Sciatic nerve (tissue), 2 donors: Measurements from ENCODE around the gene SHISA7. TPM values are rescaled to one million over a fixed set of nuclear protein-coding genes. Genes with fewer than 3 reads are reported as not detected.
"Not testable (repeated sequence)": the region's sequence is repeated elsewhere in the genome, so short reads cannot be mapped to it uniquely, and the experiment has no call there.

Source experiments
- ATAC-seq: fragments of 200-7000 bp; cut with Tn5 transposase; one replicate; pipeline ENCODE4 v1.9.1; 2020; ENCODE audit warnings: mild to moderate bottlenecking, moderate library complexity
- DNase-seq: peaks from one replicate; pipeline ENCODE4 v3.0.0-alpha.2; 2020; ENCODE audit warnings: low spot score
- intact Hi-C: fragments of 100-400 bp; cut with DNase I; formaldehyde crosslinking; loops from one replicate; pipeline ENCODE4 v1.14.2; 2022
- total RNA-seq: library from RNA; stranded (reverse); fragmentation: NEBNext Ultra II Directional; extraction: Animal tissue kit (Norgen Biotek cat#: 25700); gene quantifications from one replicate; pipeline ENCODE4 v1.2.1, GENCODE V29; 2021
- donor health status: DM: no; HTN: no; CAD: no.
- donor health status: DM: no; HTN: no; CAD: no.

SHISA7 gene
- total RNA-seq, 1 donor from 2014 or later: 9.0 TPM

GRCh38 chr19:55451965-55452748, 9.1 kb upstream of the SHISA7 start:
- no peak for DNase-seq
- no peak for ATAC-seq
- intact Hi-C loops: no loop called here

DNA sequence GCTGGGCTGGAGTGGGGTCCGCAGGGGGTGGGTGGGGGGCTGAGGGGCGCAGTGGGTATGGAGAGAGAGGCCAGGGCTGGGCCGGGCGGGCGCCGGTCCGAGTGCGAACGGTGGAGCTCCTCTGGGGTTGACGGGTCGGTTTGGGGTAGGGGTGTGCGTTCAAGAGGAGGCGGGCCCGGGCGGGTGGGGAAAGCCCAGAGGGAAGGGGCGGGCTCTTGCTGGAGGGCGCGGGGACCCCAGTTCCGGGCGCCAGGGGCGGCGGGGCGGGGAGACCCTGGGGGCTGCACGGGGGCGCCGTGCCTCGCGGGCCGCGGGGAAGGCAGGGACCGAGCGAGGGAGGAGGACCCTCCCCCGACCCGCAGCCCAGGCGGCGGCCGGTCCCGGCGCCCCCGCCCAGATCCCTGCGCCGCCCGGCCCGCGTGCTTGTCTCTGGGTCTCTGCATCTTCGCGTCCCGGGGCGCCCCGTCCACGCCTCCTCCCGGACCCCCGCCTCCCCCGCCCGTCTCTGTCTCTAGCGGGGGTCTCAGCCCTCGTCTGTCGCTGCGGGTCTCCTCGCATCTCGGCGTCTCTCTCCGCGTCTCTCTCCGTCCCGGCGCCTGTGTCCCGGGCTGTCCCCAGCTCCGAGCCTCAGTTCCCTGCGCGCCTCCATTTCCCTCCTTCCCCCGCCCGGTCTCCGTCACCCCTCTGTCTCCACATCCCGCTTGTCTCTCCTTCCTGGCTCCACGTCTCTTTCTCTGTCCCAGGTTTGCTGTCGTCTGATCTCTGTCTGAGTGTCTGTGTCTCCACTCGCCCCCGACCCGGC, 8.3 kb upstream of the SHISA7 start:
- DNase-seq (no peak), ATAC-seq (no peak)
- intact Hi-C loops: no loop called here

DNA sequence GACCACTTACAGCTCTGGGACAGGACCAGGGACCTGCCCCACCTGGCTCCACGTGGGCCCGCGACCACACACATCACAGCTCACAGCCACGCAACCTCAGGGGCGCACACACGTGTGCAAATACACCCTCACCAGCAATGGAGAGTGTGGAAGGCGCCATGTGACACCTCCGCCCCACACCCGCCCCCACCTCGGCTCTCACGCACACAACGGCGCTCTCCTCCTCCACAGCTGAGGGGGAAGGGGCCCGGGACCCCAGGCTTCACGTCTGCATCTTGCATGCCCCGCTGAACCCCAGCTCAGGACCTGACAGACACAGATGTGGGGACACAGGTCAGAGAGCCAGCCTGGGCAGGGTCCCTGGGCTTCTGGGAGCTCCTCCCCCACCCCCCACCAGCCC, 6.4 kb upstream of the SHISA7 start:
- no peak for ATAC-seq
- intact Hi-C loops: no loop called here
- no peak for DNase-seq

- ATAC-seq, intact Hi-C loops: not testable (repeated sequence)
These were observed 5.0 kb upstream of the SHISA7 start for GRCh38 chr19:55448175-55448490.

DNA sequence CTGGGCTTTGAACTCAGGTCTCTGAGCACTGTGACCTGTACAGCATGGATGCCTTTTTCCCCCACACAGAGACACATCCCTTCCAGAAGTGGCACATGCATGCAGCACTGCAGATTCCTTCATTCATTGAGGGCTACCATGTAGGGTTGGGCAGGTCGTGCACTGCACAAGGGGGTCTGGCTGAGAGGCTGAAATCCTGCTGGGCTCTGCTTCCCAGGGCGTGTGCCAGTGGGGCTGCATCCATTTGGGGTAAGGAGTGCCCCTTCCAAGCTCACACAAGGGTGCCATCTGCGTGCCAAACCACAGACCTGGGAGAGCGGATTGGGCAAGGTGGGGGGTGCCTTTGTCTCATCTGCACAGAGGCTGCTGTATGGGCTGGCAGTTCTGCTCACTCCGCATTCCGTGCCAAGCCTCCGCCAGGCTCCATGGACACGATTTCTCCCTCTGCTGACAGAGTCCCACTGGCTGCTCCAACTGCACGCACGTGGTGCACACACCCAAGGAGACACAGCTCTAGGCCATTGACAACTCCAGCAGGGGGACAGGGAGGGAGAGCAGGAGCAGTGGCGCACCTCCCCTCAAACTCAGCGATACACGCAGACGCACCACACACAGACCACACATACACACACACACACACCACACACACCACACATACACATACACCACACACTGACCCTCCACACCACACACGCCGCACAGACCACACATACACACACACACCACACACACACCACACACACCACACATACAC, 4.5 kb upstream of the SHISA7 start:
- intact Hi-C loops: no loop called here
- ATAC-seq (peak; percentile 54), DNase-seq (no peak)

More at GRCh38 chr19:55448175-55448490, 5.0 kb upstream of the SHISA7 start:
- DNase-seq: not testable (repeated sequence)

GRCh38 chr19:55446060-55446459, 3.0 kb upstream of the SHISA7 start:
- intact Hi-C loops: no loop called here
- DNase-seq (no peak), ATAC-seq (no peak)

GRCh38 chr19:55444646-55445045, 1.5 kb upstream of the SHISA7 start:
- no peak for DNase-seq
- ATAC-seq: no peak
- intact Hi-C loops: no loop called here

- ATAC-seq (no peak), DNase-seq (no peak)
- intact Hi-C loops: no loop called here
These were observed 852 bp upstream of the SHISA7 start for GRCh38 chr19:55443824-55444480.

DNA sequence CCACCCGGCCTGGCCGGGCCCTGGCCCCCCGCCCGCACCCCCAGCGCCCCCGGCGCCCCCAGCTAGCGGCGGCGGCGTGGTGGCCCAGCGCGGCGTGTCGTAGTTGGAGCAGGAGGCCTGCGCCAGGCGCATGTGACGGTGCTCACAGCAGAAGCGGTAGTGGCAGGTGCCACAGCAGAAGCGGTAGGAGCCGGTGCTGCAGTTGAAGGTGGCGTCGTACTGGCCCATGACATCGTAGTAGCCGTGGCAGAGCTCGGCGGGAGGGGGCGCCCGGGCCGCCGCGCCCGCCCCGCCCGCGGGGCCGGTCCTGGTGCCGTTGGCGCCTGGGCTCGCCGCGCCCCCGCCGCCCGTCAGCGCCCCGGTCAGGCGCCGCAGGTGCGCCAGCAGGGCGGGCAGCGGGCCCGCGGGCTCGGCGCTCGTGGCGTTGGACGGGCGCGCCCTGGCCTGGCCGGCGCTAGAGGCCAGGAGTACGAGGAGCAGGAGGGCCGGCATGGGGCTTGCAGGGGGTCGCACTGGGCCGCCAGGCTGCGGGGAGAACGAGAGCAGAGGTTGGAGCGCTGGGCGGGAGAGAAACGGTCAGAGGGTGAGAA, 633 bp downstream of the SHISA7 start:
- intact Hi-C loops: no loop called here
- DNase-seq (no peak), ATAC-seq (no peak)

DNA sequence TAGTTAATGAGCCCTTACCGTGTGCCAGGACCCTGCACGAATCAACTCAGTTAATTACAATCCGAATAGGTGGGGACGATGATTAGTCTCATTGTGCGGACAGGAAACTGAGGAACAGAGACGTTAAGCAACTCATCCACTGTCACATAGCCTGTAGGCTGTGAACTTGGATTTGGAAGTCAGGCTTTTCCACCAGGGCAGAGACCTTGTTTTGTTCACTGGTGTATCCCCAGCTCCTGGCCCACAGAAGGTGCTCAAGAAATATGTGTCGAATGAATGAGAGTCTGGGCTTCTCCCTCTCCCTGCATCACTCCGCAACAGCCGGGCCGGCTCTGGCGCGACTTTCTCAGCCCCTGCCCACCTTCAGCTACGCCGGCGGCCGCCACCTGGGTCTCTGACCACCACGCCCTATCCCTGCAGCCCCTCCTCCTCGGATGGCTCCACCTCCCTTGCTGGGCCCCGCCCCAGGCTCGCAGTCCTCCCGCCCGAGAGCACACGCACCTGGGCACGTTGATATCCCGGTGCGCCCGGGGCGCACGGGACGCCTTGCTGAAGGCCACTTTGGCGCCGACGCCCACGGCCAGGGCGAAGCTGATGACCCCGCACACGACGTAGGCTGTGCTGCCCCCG, 1.3 kb downstream of the SHISA7 start:
- intact Hi-C loops: no loop called here
- ATAC-seq (no peak), DNase-seq (no peak)

DNA sequence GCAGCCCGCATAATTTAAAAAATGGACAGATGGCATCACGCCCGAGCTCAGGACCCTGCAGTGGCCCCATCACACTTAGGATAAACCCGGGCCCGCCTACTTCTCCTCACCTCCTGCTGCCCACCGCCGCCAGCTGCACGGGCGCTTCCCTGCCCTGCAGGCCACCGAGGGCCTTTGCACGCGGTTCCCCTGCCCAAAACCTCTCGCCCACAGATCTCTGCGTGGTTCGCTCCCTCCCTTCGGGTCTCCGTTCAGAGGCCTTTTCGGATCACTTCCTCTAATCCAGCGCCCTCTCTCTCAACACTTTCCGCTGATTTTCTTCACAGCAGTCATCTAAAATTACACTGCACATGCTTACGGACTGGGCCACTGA, 1.8 kb downstream of the SHISA7 start:
- intact Hi-C loops: no loop called here
- ATAC-seq (no peak), DNase-seq (no peak)

DNA sequence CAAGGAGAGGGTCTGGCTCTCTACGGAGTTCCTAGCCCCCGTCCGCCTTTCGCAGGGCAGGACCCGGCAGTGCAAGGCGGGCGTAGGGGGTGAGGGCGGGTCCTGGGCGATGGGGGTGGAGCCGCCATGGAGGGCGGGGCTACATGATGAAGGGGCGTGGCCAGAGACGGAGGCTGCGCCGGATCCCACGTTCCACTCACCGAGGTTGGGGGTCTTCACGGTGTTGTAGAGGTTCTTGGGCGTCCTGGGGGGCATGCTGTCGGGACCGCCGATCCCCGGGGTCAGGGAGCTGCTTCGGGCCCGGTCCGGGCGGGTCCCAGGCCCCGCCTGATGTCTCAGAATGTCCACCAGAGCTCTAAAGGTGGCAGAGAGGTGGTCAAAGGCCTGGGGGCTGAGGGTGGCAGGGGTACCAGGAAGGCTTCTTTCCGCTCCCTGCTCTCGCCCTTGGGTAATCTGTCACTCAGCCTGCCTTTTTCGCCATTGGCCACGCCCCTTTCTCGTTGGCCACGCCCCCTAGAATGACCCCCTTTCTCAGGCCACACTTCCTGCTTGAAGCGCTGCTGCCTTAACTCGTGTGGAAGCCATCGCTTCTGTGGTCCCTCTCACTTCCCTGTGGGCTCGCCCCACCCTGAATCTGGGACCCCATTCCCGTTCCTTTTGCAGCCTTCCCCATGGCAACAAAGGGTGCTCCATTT, 2.5 kb downstream of the SHISA7 start:
- intact Hi-C loops: no loop called here
- ATAC-seq (no peak), DNase-seq (no peak)

DNA sequence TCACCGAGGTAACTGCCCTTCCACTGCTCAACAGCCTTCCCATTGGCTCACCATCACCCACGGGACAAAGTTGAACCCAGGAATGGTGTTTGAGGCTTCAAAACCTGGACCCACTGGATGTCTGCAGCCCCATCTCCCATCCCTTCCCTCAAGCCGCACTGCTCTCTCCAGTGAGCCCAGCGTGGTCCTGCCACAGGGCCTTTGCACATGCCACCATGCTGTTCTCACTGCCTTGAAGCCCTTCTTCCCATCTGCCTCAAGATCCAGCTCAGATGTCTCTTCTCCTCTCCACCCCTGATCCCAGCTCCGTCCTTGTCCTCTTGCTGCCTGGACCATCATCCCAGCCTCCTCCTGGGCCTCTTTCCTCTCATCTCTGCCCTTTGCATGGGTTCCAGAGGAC, 4.0 kb downstream of the SHISA7 start:
- DNase-seq: no peak
- no peak for ATAC-seq
- intact Hi-C loops: no loop called here

DNA sequence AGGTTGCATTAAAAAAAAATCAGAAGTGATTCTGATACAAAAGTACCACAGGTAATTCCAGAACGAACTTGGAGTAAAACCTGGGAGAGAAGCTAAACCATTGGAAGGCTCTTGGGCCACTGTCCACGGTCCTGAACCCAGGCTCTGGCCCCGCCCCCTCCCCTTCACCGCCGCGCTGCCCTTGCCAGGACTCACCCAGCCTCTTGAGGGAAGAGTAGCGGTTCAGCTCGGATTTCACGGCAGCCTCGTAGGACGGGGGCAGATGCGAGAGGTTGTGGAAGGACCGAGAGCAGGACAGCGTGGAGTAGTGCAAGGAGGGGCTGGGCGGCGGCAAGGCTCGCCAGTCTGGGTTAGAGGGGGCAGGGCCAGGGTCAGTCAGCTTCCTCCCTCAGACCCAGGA, 5.7 kb downstream of the SHISA7 start:
- ATAC-seq: peak; percentile 78
- intact Hi-C loops: no loop called here
- peak; percentile 75 for DNase-seq

DNA sequence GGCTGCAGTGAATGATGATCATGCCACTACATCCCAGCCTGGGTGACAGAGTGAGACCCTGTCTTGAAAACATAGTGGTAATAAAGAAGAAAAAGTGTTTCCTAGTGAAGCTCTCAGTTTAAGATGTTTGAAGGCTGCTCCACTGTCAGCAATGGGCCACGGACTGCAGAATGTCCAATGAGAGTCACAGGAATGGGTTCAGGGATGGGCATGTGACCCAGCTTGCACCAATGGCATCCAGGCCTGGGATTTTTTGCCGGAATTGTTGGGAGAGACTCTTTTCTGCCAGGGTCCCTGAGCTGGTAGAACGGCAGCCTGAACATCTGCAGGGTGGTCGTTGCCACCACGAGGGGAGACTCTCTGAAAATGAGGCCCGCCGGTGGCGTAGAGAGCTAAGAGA, 6.3 kb downstream of the SHISA7 start:
- ATAC-seq (no peak), DNase-seq (no peak)
- intact Hi-C loops: no loop called here

- ATAC-seq (no peak), DNase-seq (no peak)
- intact Hi-C loops: no loop called here
These were observed 8.1 kb downstream of the SHISA7 start for GRCh38 chr19:55435020-55435419.

GRCh38 chr19:55434356-55434919, 8.7 kb downstream of the SHISA7 start:
- ATAC-seq (no peak), DNase-seq (no peak)
- intact Hi-C loops: no loop called here

- no peak for ATAC-seq
- intact Hi-C loops: no loop called here
These were observed 9.8 kb downstream of the SHISA7 start for GRCh38 chr19:55433292-55433691.

More at GRCh38 chr19:55433292-55433691, 9.8 kb downstream of the SHISA7 start:
- no peak for DNase-seq
